Measurements from ENCODE around the gene SEMA6D. TPM values are rescaled to one million over a fixed set of nuclear protein-coding genes. Genes with fewer than 3 reads are reported as not detected.

SEMA6D gene
- total RNA-seq, 4 donors from 2014 or later: 15.7 to 55.7 (median 17.8) TPM

- no peak for TF ChIP-seq EP300 (IDR thresholded peaks at IDR 0.05)
- no peak for TF ChIP-seq POLR2A (IDR thresholded peaks at IDR 0.05)
- TF ChIP-seq CTCF (IDR thresholded peaks at IDR 0.05): no peak
- Histone ChIP-seq H3K9me3 (no peaks in the 10 kb centered on the region), H3K4me1 (peaks cover 0 to 5% (median 0%) of the 10 kb centered on the region in 4 donors), H3K36me3 (no peaks in the 10 kb centered on the region), H3K27me3 (no peaks in the 10 kb centered on the region), H3K27ac (no peak overlapping the region), H3K4me3 (no peak overlapping the region)
- 0 to 18% methylated on average over 1 of the region's 1 CpG for WGBS, 2 donors
- no peak for DNase-seq (ENCODE audit: low spot score in 2 of 2)
Measured at GRCh38 chr15:47778263-47778770, 61.0 kb downstream of the SEMA6D start.

GRCh38 chr15:47780971-47781370 lies 63.7 kb downstream of the SEMA6D start:
- Histone ChIP-seq H3K9me3 (no peaks in the 10 kb centered on the region), H3K27me3 (no peaks in the 10 kb centered on the region), H3K27ac (no peak overlapping the region), H3K4me1 (peaks cover 0 to 5% (median 0%) of the 10 kb centered on the region in 4 donors), H3K4me3 (no peak overlapping the region), H3K36me3 (no peaks in the 10 kb centered on the region)
- 25 to 27% methylated on average over 2 of the region's 2 CpGs for WGBS, 2 donors
- no peak for DNase-seq (ENCODE audit: low spot score in 2 of 2)
- TF ChIP-seq CTCF (IDR thresholded peaks at IDR 0.05) (no peak), EP300 (IDR thresholded peaks at IDR 0.05) (no peak), POLR2A (IDR thresholded peaks at IDR 0.05) (no peak)

GRCh38 chr15:47781527-47781926 lies 64.2 kb downstream of the SEMA6D start:
- 48 to 57% methylated on average over 3 of the region's 3 CpGs for WGBS, 2 donors
- DNase-seq (ENCODE audit: low spot score in 2 of 2): no peak
- TF ChIP-seq POLR2A (IDR thresholded peaks at IDR 0.05): no peak
- no peak for TF ChIP-seq EP300 (IDR thresholded peaks at IDR 0.05)
- TF ChIP-seq CTCF (IDR thresholded peaks at IDR 0.05): no peak

GRCh38 chr15:47784820-47785219 lies 67.5 kb downstream of the SEMA6D start:
- no peaks in the 10 kb centered on the region for H3K36me3 ChIP-seq
- no peak overlapping the region for H3K4me3 ChIP-seq
- DNase-seq (ENCODE audit: low spot score in 2 of 2): no peak
- TF ChIP-seq POLR2A (IDR thresholded peaks at IDR 0.05) (no peak), CTCF (IDR thresholded peaks at IDR 0.05) (no peak)
- H3K4me1 ChIP-seq: peaks cover 0 to 5% (median 0%) of the 10 kb centered on the region in 4 donors
- H3K27me3 ChIP-seq: no peaks in the 10 kb centered on the region
- no peak overlapping the region for H3K27ac ChIP-seq
- H3K9me3 ChIP-seq: no peaks in the 10 kb centered on the region

More at GRCh38 chr15:47781527-47781926, 64.2 kb downstream of the SEMA6D start:
- Histone ChIP-seq H3K36me3 (no peaks in the 10 kb centered on the region), H3K27me3 (no peaks in the 10 kb centered on the region), H3K4me3 (no peak overlapping the region), H3K4me1 (peaks cover 0 to 5% (median 0%) of the 10 kb centered on the region in 4 donors), H3K27ac (no peak overlapping the region), H3K9me3 (no peaks in the 10 kb centered on the region)

- H3K4me1 ChIP-seq: peaks cover 0 to 2% (median 0%) of the 10 kb centered on the region in 4 donors
- H3K9me3 ChIP-seq: no peaks in the 10 kb centered on the region
- TF ChIP-seq EP300 (IDR thresholded peaks at IDR 0.05) (no peak), CTCF (IDR thresholded peaks at IDR 0.05) (no peak), POLR2A (IDR thresholded peaks at IDR 0.05) (no peak)
- H3K27me3 ChIP-seq: no peaks in the 10 kb centered on the region
- no peak for DNase-seq (ENCODE audit: low spot score in 2 of 2)
- 89 to 91% methylated on average over 4 of the region's 4 CpGs for WGBS, 2 donors
- H3K27ac ChIP-seq: no peak overlapping the region
- H3K4me3 ChIP-seq: no peak overlapping the region
- H3K36me3 ChIP-seq: no peaks in the 10 kb centered on the region
Measured at GRCh38 chr15:47786371-47786770, 69.1 kb downstream of the SEMA6D start.
